CD4-positive, alpha-beta T cell treated with Interferon alpha-2 for 1 hour (primary cell): Measurements from ENCODE around the gene OLFM3.

Experiments
- DNase-seq, 2 donors: peaks; one replicate each; pipeline ENCODE4 v3.0.0-alpha.2; 2020 to 2022

OLFM3 gene

DNA sequence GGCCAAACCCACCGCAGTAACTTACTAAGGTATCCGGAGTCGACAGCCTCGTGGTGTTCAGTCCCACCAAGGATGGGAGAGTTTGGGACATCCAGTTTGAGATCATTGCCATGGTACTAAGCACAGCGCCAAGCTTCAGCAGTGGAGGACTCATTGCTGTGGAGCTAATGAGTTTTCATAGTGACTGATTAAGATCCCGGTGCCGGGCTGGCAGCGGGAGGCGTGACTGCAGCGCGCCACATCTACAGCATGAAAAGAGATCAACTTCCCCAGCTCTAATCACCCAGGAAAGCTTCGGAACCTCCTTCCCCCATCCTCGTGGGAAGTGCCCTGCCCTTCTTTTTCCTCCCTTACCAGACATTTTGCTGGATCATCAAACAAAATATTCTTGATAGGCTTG is 149.9 kb downstream of the OLFM3 start:
- DNase-seq: no peak

DNA sequence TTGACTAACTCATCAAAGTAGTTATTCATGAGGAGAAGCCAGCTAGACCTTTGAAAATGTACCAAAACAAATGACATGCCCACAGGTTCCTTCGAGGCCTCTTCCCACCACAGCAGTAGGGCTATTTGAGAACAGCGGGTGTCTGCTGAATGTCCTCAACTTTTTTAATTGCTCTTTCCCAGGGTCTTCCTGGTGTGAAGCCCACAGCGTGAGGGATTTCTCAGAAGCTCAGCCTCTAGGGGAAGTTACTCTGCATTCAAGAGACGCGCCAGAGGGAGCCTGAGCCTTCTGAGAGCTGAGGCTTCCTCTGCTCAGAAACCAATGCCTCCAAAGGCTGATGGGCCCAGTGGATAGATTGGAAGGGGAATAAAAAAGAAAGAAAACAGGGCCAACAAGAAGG is 153.6 kb downstream of the OLFM3 start:
- no peak for DNase-seq

DNA sequence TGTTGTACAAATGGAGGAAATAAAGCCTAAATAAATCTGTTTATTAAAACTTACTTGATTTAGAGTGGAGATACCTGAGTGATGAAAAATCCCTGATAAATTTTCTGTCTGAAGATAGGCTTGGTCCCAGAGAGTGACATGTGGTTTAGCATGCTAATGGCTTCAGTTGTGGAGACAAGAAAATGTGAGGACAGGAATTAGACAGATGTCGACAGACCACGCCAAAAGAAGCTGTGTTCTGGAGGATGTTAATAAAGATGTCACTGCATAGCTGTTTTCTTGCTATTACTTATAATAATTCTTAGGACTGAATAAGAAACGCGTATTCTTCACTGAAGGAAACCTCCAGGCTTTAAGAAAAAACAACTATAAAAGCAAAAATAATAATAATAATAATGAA is 154.9 kb downstream of the OLFM3 start:
- no peak for DNase-seq

DNA sequence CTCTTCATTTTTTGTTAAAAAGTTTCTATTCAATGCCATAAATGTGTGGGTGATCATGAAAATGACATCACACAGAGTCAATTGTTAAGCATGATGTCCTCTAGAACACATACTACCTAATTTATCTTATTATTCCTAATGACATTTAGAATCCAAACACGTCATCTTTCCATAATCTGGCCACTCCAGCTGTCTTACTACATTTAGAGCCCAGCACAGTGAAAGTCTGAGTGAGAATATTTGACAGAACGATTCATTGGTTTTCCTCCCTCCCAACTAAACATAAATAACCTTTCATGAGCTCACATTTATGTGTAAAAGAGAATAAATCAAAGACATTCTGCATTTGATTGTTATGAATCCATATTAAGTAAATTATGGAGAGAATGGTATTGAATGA is 160.7 kb downstream of the OLFM3 start:
- DNase-seq: no peak

DNA sequence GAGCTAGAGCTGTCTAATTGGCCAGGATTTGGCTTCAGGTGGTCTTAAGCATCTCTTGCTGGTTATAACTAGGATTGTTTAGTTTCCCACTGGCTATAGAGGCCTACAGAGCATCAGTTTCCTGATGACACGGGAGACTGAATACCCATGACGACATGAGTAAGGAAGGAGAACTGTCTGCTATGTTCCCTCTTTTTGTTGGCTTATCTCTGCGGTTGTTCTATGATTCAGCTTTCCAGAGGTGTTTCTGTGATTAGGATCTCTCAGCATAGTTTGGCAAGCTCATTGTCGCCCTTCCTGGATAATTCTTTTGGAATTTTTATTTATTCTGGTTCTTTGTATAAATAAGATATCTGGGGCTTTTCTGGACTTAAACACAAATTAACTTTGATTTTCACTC is 163.4 kb downstream of the OLFM3 start:
- DNase-seq: no peak

DNA sequence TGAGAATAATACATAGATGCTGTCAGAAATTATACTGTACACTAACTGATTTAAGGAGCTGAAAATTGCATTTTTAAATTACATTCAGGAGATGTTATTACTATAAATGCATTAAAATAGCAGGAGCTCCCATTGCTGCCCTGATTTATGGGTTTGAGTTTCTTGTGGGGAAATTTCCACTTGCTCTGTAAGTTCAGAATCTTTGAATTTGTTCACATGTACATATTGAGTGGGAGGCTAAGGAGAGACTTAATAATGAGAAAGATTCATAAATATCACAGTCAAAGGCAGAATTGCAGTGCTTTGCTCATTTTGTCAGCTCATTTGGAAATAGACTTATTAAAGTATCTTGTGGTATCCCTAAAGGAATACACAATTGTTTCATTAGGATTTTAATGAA is 170.3 kb downstream of the OLFM3 start:
- DNase-seq: no peak

DNA sequence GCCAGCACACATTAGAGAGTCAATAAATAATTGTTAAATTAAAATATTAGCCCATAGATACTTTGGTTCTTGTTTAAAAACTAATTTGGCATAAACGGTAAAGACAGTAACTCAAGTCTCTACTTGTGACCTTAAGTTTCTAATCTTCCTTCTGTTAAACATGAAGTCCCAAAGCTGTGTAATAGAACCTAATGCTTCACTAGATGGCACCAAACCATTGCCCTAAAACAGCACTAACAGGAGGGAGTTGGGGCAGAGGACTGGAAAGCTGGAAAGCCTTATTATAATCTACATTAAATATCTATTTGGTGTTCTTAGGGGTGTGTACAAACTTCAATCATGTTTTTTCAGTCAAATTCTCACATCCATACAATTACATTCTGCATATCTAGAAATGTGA is 176.7 kb downstream of the OLFM3 start:
- no peak for DNase-seq

DNA sequence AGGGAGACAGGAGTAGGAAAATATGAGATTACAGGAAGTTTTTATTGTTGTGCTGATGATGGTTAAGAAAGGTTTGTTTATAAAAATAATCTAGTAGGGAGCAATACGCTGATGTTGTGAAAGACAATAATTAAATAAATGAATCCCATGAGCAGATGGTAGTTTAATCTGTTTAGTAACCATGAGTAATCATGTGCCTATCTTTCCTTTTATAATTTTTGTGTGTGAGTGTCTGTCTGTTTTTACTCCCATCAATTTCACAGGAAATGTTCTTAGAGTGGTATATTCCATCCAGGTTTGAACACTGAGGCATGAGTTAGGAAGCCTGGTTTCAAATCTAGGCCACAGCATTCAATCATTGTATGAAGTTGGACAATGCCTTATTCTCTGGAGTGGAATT is 180.5 kb downstream of the OLFM3 start:
- no peak for DNase-seq

DNA sequence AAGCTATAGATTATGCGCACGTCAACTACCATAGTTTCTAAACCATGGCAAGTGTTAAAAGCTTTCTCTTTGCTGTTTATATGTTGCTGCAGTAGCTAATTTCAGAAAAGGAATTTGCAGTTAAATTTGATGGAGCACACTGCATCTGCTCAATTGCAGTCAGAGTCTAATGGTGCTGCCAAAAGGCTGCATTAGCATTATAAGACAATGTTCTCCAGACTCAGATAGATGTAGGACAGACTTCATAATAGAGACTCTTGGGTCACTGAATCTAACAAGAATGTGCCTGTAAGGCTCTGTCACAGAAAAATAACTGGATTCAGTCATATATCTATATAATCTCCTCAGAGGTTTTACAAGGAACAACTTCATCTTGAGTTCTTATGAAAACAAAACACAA is 198.3 kb downstream of the OLFM3 start:
- DNase-seq: no peak

DNA sequence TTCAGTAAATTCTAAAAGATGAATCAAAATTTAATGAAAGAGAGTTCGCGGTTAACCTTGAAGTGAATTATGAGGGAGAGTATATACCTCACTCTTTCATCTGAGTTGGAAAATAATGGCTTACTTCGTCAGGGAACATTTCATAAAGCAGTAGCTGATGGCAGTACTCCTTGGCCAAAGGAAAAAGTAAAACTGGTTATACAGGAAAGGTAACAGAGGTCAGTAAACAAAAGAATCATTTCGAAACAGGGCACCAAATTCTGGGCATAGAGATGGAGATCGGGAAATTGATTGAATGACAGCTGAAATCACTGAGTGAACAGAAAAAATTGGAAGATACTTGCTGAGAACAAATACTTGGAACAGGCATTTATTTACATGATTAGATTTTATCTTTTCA is 199.0 kb downstream of the OLFM3 start:
- no peak for DNase-seq

DNA sequence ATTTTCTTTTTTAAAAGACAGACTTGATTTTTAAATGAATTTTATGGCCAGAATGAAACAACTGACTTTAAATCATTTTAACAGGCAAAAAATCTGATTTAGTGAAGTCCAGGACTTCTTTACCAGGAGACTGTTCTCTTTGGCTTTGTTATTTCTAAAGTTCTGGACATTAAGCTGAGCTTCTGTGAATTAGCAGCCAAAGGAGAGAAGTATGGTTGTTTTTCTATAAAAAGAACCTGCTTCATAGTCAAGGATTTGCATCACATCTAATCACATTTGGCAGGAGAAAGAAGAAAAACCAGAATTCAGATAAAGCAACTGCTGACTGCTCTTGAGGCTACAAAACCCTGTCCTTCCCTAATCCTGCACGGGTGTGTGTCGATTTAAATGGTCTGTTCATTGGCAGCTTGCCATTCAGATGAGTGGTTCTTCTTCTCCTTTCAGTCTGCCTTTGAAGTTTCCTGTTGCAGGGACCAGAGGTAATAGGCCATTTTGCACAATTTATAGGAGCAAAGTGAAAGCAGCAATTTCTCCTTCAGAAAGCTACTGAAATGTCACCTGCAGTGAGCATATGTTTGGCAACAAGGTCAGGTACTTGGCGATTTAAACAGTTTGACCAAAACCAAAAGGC is 215.4 kb downstream of the OLFM3 start:
- no peak for DNase-seq

DNA sequence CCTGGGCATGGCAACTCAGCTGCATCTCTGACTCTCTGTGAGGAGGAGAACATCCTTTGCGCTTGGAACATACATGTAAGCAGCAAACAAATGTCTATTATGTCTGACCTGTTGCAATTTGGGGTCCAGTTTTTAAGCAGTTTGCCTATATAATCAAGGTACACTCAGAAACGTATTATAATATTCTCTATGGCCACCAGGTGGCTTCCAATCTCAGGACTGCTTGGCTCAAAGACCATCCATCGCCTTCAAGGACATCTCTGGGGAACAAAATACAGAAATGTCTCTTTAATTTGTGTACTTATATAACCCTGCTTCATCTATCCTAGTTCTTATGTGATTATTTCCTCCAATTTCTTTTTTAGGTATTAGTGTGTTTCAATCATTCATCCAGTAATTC is 227.2 kb downstream of the OLFM3 start:
- no peak for DNase-seq

DNA sequence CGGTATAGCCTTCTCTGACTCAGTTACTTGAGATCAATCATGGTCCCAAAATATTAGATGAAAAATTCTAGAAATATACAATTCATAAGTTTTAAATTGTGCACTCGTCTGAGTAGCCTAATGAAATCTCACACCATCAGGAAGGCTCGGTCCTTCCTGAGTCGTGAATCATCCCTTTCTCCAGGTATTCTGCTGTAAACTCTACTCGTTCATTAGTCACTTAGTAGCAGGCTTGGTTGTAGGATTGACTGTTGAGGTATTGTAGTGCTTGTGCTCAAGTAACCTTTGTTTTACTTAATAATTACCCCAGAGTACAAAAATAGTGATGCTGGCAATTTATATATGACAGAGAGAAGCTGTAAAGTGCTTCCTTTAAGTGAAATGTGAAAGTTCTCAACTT is 238.7 kb downstream of the OLFM3 start:
- DNase-seq: no peak

DNA sequence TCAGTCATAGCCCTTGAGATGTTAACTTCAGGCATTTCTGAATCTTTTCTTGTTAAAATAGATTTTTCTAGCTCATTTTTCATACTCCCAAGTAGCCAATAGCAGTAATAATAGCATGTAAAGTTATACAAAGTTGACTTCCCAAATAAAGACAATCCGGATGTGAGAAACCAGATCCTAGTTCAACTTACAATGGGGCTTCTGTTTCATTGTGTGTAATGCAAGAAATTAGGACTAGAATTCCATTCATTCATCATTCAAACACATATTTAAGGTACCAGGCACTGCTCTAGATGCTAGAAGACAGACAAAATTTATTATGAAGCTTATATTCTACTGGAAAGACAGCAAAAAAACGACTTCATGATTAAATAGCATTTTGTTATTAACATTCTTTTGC is 240.3 kb downstream of the OLFM3 start:
- DNase-seq: no peak
